Muscle layer of colon (tissue), 2 donors: ENCODE results near the gene FZR1.

Experiments used
- H3K27ac ChIP-seq: one replicate; pipeline ENCODE4 v1.7.0; 2013; ENCODE audit warnings: low read depth, mild to moderate bottlenecking, low read length, moderate library complexity
- H3K27me3 ChIP-seq, 2 donors: one replicate each; pipeline ENCODE4 v1.7.0; 2013; ENCODE audit warnings: low read length in 2 of 2, mild to moderate bottlenecking in 2 of 2; ENCODE audit not compliant: insufficient read depth in 2 of 2, control insufficient read depth in 1 of 2
- H3K36me3 ChIP-seq: one replicate; pipeline ENCODE4 v1.7.0; 2013; ENCODE audit warnings: mild to moderate bottlenecking, low read length; ENCODE audit not compliant: insufficient read depth
- H3K4me1 ChIP-seq: one replicate; pipeline ENCODE4 v1.7.0; 2013; ENCODE audit warnings: mild to moderate bottlenecking, low read length; ENCODE audit not compliant: insufficient read depth
- H3K4me3 ChIP-seq, 2 donors: one replicate each; pipeline ENCODE4 v1.7.0; 2013; ENCODE audit warnings: low read length in 2 of 2, low read depth in 1 of 2, mild to moderate bottlenecking in 1 of 2, moderate library complexity in 1 of 2
- H3K9ac ChIP-seq: one replicate; pipeline ENCODE4 v1.7.0; 2013; ENCODE audit warnings: low read length
- H3K9me3 ChIP-seq: one replicate; pipeline ENCODE4 v1.7.0; 2013; ENCODE audit warnings: mild to moderate bottlenecking, low read length
- donor health status: abdominal sarcoma.
- donor health status: Adenocarcinoma of cecum.

The FZR1 gene

GRCh38 chr19:3477506-3477905, 28.6 kb upstream of the FZR1 start:
- peaks cover 19 to 45% of the 10 kb centered on the region in 2 donors for H3K27me3 ChIP-seq
- H3K9me3 ChIP-seq: no peaks in the 10 kb centered on the region
- H3K4me1 ChIP-seq: peaks cover 1% of the 10 kb centered on the region
- no peak overlapping the region for H3K27ac ChIP-seq
- no peak overlapping the region for H3K9ac ChIP-seq
- H3K36me3 ChIP-seq: no peaks in the 10 kb centered on the region
- H3K4me3 ChIP-seq: no peak overlapping the region

- no peak overlapping the region for H3K27ac ChIP-seq
- no peak overlapping the region for H3K4me3 ChIP-seq
- H3K9ac ChIP-seq: no peak overlapping the region
- no peaks in the 10 kb centered on the region for H3K9me3 ChIP-seq
- H3K4me1 ChIP-seq: no peaks in the 10 kb centered on the region
- H3K27me3 ChIP-seq: peaks cover 19 to 49% of the 10 kb centered on the region in 2 donors
- no peaks in the 10 kb centered on the region for H3K36me3 ChIP-seq
Observed at GRCh38 chr19:3477951-3478350, 28.2 kb upstream of the FZR1 start.

- Histone ChIP-seq H3K9me3 (no peaks in the 10 kb centered on the region), H3K4me1 (no peaks in the 10 kb centered on the region), H3K27ac (no peak overlapping the region), H3K4me3 (no peak overlapping the region), H3K36me3 (no peaks in the 10 kb centered on the region), H3K9ac (no peak overlapping the region), H3K27me3 (peaks cover 19 to 54% of the 10 kb centered on the region in 2 donors)
Observed at GRCh38 chr19:3478409-3479176, 27.5 kb upstream of the FZR1 start.

- Histone ChIP-seq H3K27me3 (peaks cover 19 to 54% of the 10 kb centered on the region in 2 donors), H3K9me3 (no peaks in the 10 kb centered on the region), H3K9ac (no peak overlapping the region), H3K4me3 (no peak overlapping the region), H3K27ac (no peak overlapping the region), H3K4me1 (no peaks in the 10 kb centered on the region), H3K36me3 (no peaks in the 10 kb centered on the region)
Observed at GRCh38 chr19:3479177-3479833, 26.8 kb upstream of the FZR1 start.

GRCh38 chr19:3479834-3480215, 26.3 kb upstream of the FZR1 start:
- Histone ChIP-seq H3K27me3 (peaks cover 19 to 54% of the 10 kb centered on the region in 2 donors), H3K36me3 (no peaks in the 10 kb centered on the region), H3K27ac (no peak overlapping the region), H3K4me3 (no peak overlapping the region), H3K9ac (no peak overlapping the region), H3K4me1 (no peaks in the 10 kb centered on the region), H3K9me3 (no peaks in the 10 kb centered on the region)

GRCh38 chr19:3480383-3481091, 25.6 kb upstream of the FZR1 start, which contains the start of gene SMIM24:
TSS of gene SMIM24 (minus strand) at chr19:3480525. CDS start at chr19:3480463, 62 bp downstream.
- H3K27ac ChIP-seq: no peak within 1 kb of the TSS
- no peaks in the 10 kb centered on the region for H3K9me3 ChIP-seq
- no peak within 1 kb of the TSS for H3K9ac ChIP-seq
- peaks cover 19 to 56% of the 10 kb centered on the region in 2 donors for H3K27me3 ChIP-seq
- no peaks in the 10 kb centered on the region for H3K36me3 ChIP-seq
- no peak within 1 kb of the TSS for H3K4me3 ChIP-seq
- H3K4me1 ChIP-seq: no peaks in the 10 kb centered on the region

- no peak overlapping the region for H3K9ac ChIP-seq
- no peaks in the 10 kb centered on the region for H3K36me3 ChIP-seq
- no peaks in the 10 kb centered on the region for H3K4me1 ChIP-seq
- no peaks in the 10 kb centered on the region for H3K9me3 ChIP-seq
- H3K4me3 ChIP-seq: no peak overlapping the region
- H3K27ac ChIP-seq: no peak overlapping the region
- peaks cover 19 to 51% of the 10 kb centered on the region in 2 donors for H3K27me3 ChIP-seq
Observed at GRCh38 chr19:3481241-3482090, 24.6 kb upstream of the FZR1 start.

- Histone ChIP-seq H3K4me1 (no peaks in the 10 kb centered on the region), H3K9ac (no peak overlapping the region), H3K4me3 (no peak overlapping the region), H3K9me3 (no peaks in the 10 kb centered on the region), H3K36me3 (no peaks in the 10 kb centered on the region), H3K27ac (no peak overlapping the region), H3K27me3 (peaks cover 16 to 51% of the 10 kb centered on the region in 2 donors)
Observed at GRCh38 chr19:3482507-3483225, 23.4 kb upstream of the FZR1 start.

- Histone ChIP-seq H3K36me3 (no peaks in the 10 kb centered on the region), H3K4me3 (no peak within 1 kb of the TSS), H3K27me3 (peaks cover 15 to 51% of the 10 kb centered on the region in 2 donors), H3K9ac (no peak within 1 kb of the TSS), H3K4me1 (no peaks in the 10 kb centered on the region), H3K9me3 (no peaks in the 10 kb centered on the region), H3K27ac (no peak within 1 kb of the TSS)
Observed at GRCh38 chr19:3483226-3483628, 22.9 kb upstream of the FZR1 start, which contains the start of gene SMIM44. TSS of gene SMIM44 (minus strand) at chr19:3483441. CDS start at chr19:3483403, 38 bp downstream.

GRCh38 chr19:3491396-3492119, 14.6 kb upstream of the FZR1 start:
- H3K4me1 ChIP-seq: no peaks in the 10 kb centered on the region
- no peak overlapping the region for H3K4me3 ChIP-seq
- no peak overlapping the region for H3K27ac ChIP-seq
- peaks cover 14% of the 10 kb centered on the region for H3K36me3 ChIP-seq
- H3K9ac ChIP-seq: no peak overlapping the region
- H3K27me3 ChIP-seq: no peaks in the 10 kb centered on the region
- H3K9me3 ChIP-seq: no peaks in the 10 kb centered on the region
